ENCODE measurements around the gene CBLC.

Gene CBLC

DNA sequence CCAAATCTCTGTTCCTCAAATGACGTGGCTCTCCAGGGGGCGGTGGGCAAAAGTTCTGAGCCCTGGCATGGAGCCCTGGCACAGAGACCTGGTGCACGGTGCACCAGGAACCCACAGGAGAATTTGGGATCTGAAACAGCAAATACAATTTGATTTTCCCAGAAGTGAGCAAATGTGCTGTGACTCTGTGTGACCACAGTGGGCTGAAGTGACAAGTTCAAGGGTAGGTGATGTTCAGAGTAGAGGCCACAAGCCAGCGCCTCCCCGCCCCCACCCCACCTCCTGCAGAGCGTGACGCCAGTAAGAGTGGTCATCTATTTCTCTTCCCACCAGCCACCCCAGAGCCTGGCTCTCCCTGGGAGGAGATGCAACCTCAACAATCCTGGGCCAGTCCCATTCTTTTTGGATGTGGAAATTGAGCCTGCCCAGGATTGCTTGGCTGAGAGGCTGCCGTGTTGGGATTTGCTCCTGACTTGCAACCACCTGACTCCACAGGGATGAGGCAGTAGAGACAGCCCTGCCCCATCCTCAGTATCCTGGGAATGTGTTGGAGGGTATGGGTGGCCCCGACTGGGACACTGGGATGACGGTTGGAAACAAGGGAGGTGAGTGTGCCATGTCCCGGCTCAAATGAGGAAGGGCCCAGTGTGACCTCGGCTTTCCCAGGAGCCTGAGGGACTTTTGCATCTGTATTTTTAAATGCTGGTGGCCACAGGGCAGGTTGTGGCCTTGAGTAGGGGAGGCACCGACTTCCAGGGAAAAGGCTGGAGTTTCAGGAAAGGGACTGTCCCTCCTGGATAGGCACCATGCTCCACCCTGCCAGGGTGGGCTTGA, 40.2 kb upstream of the CBLC start:
- TF ChIP-seq GLIS1 (tag by site-specific recombination; IDR thresholded peaks at IDR 0.05) (peak; percentile 76), ZFP69B (tag by site-specific recombination; IDR thresholded peaks at IDR 0.05) (no peak)
- POLR2A ChIA-PET = interaction anchor here (1.2 kb wide), 1 partner anchor 16 kb away, joined by 4 read pairs; no protein-coding TSS in a partner anchor
- peaks cover 4% of the 10 kb centered on the region for H3K4me1 ChIP-seq (ENCODE audit: control insufficient read depth, insufficient read depth, low read length)
- H3K4me3 ChIP-seq (ENCODE audit: low read depth, low read length) = no peak overlapping the region
- no peak overlapping the region for H3K27ac ChIP-seq (ENCODE audit: extremely low read depth, low read depth, low read length)
- H3K36me3 ChIP-seq (ENCODE audit: control insufficient read depth in 2 of 2, insufficient read depth in 1 of 2, low read length in 2 of 2) = no peaks in the 10 kb centered on the region
- CTCF ChIA-PET = interaction anchor here (0.8 to 3.2 kb wide), 3 partner anchors 12 to 14 kb away, joined by 3 to 20 read pairs (median 19); no protein-coding TSS in a partner anchor
- H3K9me3 ChIP-seq (ENCODE audit: control insufficient read depth, insufficient read depth, low read depth, low read length) = no peaks in the 10 kb centered on the region

DNA sequence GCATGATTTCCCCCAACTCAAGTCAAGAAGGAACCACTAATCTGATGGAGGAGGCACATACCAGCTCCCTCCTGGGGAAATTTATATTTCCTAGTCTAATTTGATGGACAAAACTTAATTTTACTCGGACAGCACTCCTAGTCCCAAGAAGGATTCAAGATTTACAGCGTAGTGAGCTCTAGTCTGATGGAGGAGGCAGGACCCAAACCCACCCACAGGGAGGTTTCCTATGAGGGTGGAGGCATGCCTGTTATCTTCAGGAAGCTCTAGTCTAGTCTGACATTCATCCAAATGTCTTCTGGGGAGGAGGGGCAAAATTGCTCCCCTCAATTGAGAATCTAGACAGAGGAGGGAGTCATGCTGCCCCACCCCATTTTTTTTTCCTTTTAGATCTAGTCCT, 39.6 kb upstream of the CBLC start:
- TF ChIP-seq, protein P1, sequence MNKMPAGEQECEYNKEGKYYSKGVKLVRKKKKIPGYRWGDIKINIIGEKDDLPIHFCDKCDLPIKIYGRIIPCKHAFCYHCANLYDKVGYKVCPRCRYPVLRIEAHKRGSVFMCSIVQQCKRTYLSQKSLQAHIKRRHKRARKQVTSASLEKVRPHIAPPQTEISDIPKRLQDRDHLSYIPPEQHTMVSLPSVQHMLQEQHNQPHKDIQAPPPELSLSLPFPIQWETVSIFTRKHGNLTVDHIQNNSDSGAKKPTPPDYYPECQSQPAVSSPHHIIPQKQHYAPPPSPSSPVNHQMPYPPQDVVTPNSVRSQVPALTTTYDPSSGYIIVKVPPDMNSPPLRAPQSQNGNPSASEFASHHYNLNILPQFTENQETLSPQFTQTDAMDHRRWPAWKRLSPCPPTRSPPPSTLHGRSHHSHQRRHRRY (tag by site-specific recombination; IDR thresholded peaks at IDR 0.05) = no peak
- TF ChIP-seq ZNF654 (tag by site-specific recombination; IDR thresholded peaks at IDR 0.05; ENCODE audit: low read depth) = no peak
- Histone ChIP-seq H3K27ac (ENCODE audit: extremely low read depth, low read depth, low read length) (no peak overlapping the region), H3K4me3 (ENCODE audit: low read depth, low read length) (no peak overlapping the region), H3K4me1 (ENCODE audit: control insufficient read depth, insufficient read depth, low read length) (peaks cover 4% of the 10 kb centered on the region), H3K36me3 (ENCODE audit: control insufficient read depth in 2 of 2, insufficient read depth in 1 of 2, low read length in 2 of 2) (no peaks in the 10 kb centered on the region), H3K9me3 (ENCODE audit: control insufficient read depth, insufficient read depth, low read depth, low read length) (no peaks in the 10 kb centered on the region)
- CTCF ChIA-PET = interaction anchor here (0.8 to 3.2 kb wide), 3 partner anchors 11 to 106 kb away, joined by 3 to 20 read pairs (median 8); no protein-coding TSS in a partner anchor
- POLR2A ChIA-PET = no interaction called here

- ChIA-PET POLR2A (no interaction called here), CTCF (interaction anchor here (0.5 to 3.2 kb wide), 7 partner anchors 11 to 105 kb away, joined by 3 to 20 read pairs (median 5); no protein-coding TSS in a partner anchor)
- peaks cover 4% of the 10 kb centered on the region for H3K4me1 ChIP-seq (ENCODE audit: control insufficient read depth, insufficient read depth, low read length)
Measured at GRCh38 chr19:44738603-44739558, 38.8 kb upstream of the CBLC start.

More at GRCh38 chr19:44738603-44739558, 38.8 kb upstream of the CBLC start:
- Histone ChIP-seq H3K27ac (ENCODE audit: extremely low read depth, low read depth, low read length) (no peak overlapping the region), H3K36me3 (ENCODE audit: control insufficient read depth in 2 of 2, insufficient read depth in 1 of 2, low read length in 2 of 2) (no peaks in the 10 kb centered on the region), H3K4me3 (ENCODE audit: low read depth, low read length) (no peak overlapping the region), H3K9me3 (ENCODE audit: control insufficient read depth, insufficient read depth, low read depth, low read length) (no peaks in the 10 kb centered on the region)
- no peak for TF ChIP-seq ZNF785 (tag by site-specific recombination; IDR thresholded peaks at IDR 0.05)
- 0 out of 2 replicates have a peak, but pooled peaks have one; percentile 15 for TF ChIP-seq PATZ1 (tag by site-specific recombination; IDR thresholded peaks at IDR 0.05)
- no peak for TF ChIP-seq ZNF701 (tag by site-specific recombination; IDR thresholded peaks at IDR 0.05)
- TF ChIP-seq ZNF658 (tag by site-specific recombination; IDR thresholded peaks at IDR 0.05) = no peak
- TF ChIP-seq ZNF488 (tag by site-specific recombination; IDR thresholded peaks at IDR 0.05) = no peak
- TF ChIP-seq ZNF341 (tag by site-specific recombination; IDR thresholded peaks at IDR 0.05; ENCODE audit: low read depth) = no peak
- peak; percentile 14; the same call in 1 of the 2 replicates for TF ChIP-seq ZIC2 (tag by site-specific recombination; IDR thresholded peaks at IDR 0.05)
- TF ChIP-seq ZNF670 (tag by site-specific recombination; IDR thresholded peaks at IDR 0.05; ENCODE audit: low read depth) = no peak
- no peak for TF ChIP-seq ZNF366 (tag by site-specific recombination; conservative IDR thresholded peaks at IDR 0.05)
- TF ChIP-seq KLF1 (tag by site-specific recombination; IDR thresholded peaks at IDR 0.05) = no peak
